Mucosa of descending colon (tissue), 3 donors: ENCODE results near the gene CYP46A1. TPM values are rescaled to one million over a fixed set of nuclear protein-coding genes. Genes with fewer than 3 reads are reported as not detected.

Experiments
- ATAC-seq: fragments of 200-7000 bp; cut with Tn5 transposase; one replicate; pipeline ENCODE4 v1.9.1; 2020; ENCODE audit warnings: mild to moderate bottlenecking, moderate library complexity
- DNase-seq, 3 donors: peaks; one replicate each; pipeline ENCODE4 v3.0.0-alpha.2; 2020
- H3K36me3 ChIP-seq: fragments of 200-600 bp; one replicate; pipeline ENCODE4 v1.8.0; 2021; ENCODE audit warnings: low read depth, mild to moderate bottlenecking
- H3K4me1 ChIP-seq: fragments of 200-600 bp; one replicate; pipeline ENCODE4 v1.8.0; 2021; ENCODE audit warnings: low read depth, mild to moderate bottlenecking
- H3K4me3 ChIP-seq: fragments of 200-600 bp; one replicate; pipeline ENCODE4 v1.8.0; 2021; ENCODE audit warnings: mild to moderate bottlenecking
- H3K9me3 ChIP-seq: fragments of 200-600 bp; one replicate; pipeline ENCODE4 v1.8.0; 2021; ENCODE audit warnings: mild to moderate bottlenecking
- CTCF ChIP-seq: fragments of 200-600 bp; IDR thresholded peaks from one replicate; pipeline ENCODE4 v1.8.0; 2022; ENCODE audit warnings: antibody characterized with exemption, mild to moderate bottlenecking
- intact Hi-C, 2 donors: fragments of 100-400 bp; cut with DNase I in 1 of 2; cut with micrococcal nuclease in 1 of 2; formaldehyde crosslinking; loops; one replicate each; pipeline versions ENCODE4 v1.11.0 to v1.11.1; 2022; cut with DNase I, micrococcal nuclease
- total RNA-seq, 3 donors: library from RNA; stranded (reverse); fragmentation: NEBNext Ultra II Directional in 2 of 3; extraction: Animal tissue kit (Norgen Biotek cat#: 25700) in 2 of 3; gene quantifications; one replicate each; pipeline versions ENCODE4 v1.2.1 to v1.2.4, GENCODE V29; 2021 to 2023
- donor health status: DM: no; HTN: no; CAD: no; lungs with moderate emphysema.
- donor health status: DM: no; HTN: no; CAD: no.
- donor health status: DM: no; HTN: yes; CAD: no.

CYP46A1 gene
- total RNA-seq, 3 donors from 2014 or later, result 0.14 to 1.0 (median 0.22) TPM

- peaks cover 4% of the 10 kb centered on the region for H3K4me1 ChIP-seq
- TF ChIP-seq CTCF, result no peak
- ATAC-seq (no peak), DNase-seq (no peak)
- no peak overlapping the region for H3K4me3 ChIP-seq
- H3K36me3 ChIP-seq, result no peaks in the 10 kb centered on the region
- intact Hi-C loops, result no loop called here
- no peaks in the 10 kb centered on the region for H3K9me3 ChIP-seq
Observed at GRCh38 chr14:99688629-99689028, 4.5 kb downstream of the CYP46A1 start.

- no peaks in the 10 kb centered on the region for H3K9me3 ChIP-seq
- DNase-seq (no peak), ATAC-seq (no peak)
- intact Hi-C loops, result no loop called here
- peaks cover 3% of the 10 kb centered on the region for H3K4me1 ChIP-seq
- H3K36me3 ChIP-seq, result no peaks in the 10 kb centered on the region
- no peak overlapping the region for H3K4me3 ChIP-seq
- no peak for TF ChIP-seq CTCF
Observed at GRCh38 chr14:99689266-99690236, 5.5 kb downstream of the CYP46A1 start.

- Histone ChIP-seq H3K4me3 (no peak overlapping the region), H3K9me3 (no peaks in the 10 kb centered on the region), H3K4me1 (no peaks in the 10 kb centered on the region), H3K36me3 (no peaks in the 10 kb centered on the region)
- intact Hi-C loops, result no loop called here
- DNase-seq, result no peak
- TF ChIP-seq CTCF, result no peak
- ATAC-seq, result no peak
Observed at GRCh38 chr14:99690636-99691035, 6.5 kb downstream of the CYP46A1 start.

GRCh38 chr14:99691111-99691885 is 7.2 kb downstream of the CYP46A1 start:
- ATAC-seq (no peak), DNase-seq (no peak)
- H3K9me3 ChIP-seq, result no peaks in the 10 kb centered on the region
- no peak overlapping the region for H3K4me3 ChIP-seq
- no peaks in the 10 kb centered on the region for H3K36me3 ChIP-seq
- no peak for TF ChIP-seq CTCF
- intact Hi-C loops, result no loop called here
- no peaks in the 10 kb centered on the region for H3K4me1 ChIP-seq

GRCh38 chr14:99693918-99694317 is 9.8 kb downstream of the CYP46A1 start:
- no peaks in the 10 kb centered on the region for H3K36me3 ChIP-seq
- ATAC-seq (no peak), DNase-seq (no peak)
- no peak overlapping the region for H3K4me3 ChIP-seq
- H3K4me1 ChIP-seq, result no peaks in the 10 kb centered on the region
- H3K9me3 ChIP-seq, result no peaks in the 10 kb centered on the region
- intact Hi-C loops, result no loop called here
- TF ChIP-seq CTCF, result no peak
